GM12892 (cell line): ENCODE results near the gene DAPK2.

Experiments used
- POLR2AphosphoS5 ChIP-seq: IDR thresholded peaks from 2 replicates; pipeline ENCODE4 v1.6.1; 2011; ENCODE audit warnings: low read depth, low read length, control low read depth
- TAF1 ChIP-seq: IDR thresholded peaks from 2 replicates; pipeline ENCODE4 v1.6.1; 2011; ENCODE audit warnings: low read depth, mild to moderate bottlenecking, control low read depth, low read length, borderline replicate concordance

DNA sequence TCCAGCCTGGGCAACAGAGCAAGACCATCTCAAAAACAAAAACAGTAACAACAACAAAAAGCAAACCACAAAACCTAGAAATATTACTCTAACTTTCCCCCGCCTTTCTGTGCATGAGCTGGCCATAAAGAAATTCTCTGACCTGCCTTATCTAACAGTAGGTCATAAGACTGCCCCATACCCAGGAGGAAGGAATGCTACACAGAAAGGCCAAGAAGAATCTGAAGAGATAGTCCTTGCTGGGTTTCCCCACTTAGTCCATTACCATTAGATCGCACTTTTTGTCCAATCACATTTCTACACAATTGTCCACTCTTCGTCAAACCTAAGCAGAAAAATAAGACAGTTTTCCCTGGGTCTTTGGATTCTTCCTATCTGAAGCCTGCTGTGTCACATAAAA, 23.8 kb upstream of the DAPK2 start:
- TF ChIP-seq TAF1 (no peak), POLR2AphosphoS5 (no peak)
